Mucosa of stomach (tissue), 1 donor: ENCODE results near the gene OR52E5.

ENCODE experiments used
- H3K27me3 ChIP-seq: one replicate; pipeline ENCODE4 v1.7.0; 2013; ENCODE audit warnings: mild to moderate bottlenecking, low read length; ENCODE audit not compliant: control insufficient read depth, insufficient read depth
- H3K36me3 ChIP-seq: one replicate; pipeline ENCODE4 v1.7.0; 2013; ENCODE audit warnings: low read length; ENCODE audit not compliant: control insufficient read depth, insufficient read depth
- H3K4me1 ChIP-seq: one replicate; pipeline ENCODE4 v1.7.0; 2013; ENCODE audit warnings: mild to moderate bottlenecking, low read length; ENCODE audit not compliant: control insufficient read depth, insufficient read depth
- H3K4me3 ChIP-seq: one replicate; pipeline ENCODE4 v1.7.0; 2013; ENCODE audit warnings: low read length
- H3K9ac ChIP-seq: one replicate; pipeline ENCODE4 v1.7.0; 2013; ENCODE audit warnings: mild to moderate bottlenecking, low read length, moderate library complexity
- H3K9me3 ChIP-seq: one replicate; pipeline ENCODE4 v1.7.0; 2013; ENCODE audit warnings: mild to moderate bottlenecking, low read length, moderate library complexity; ENCODE audit not compliant: control insufficient read depth
- donor health status: Pancreatic carcinoma.

OR52E5 gene

GRCh38 chr11:5910540-5910939 lies 17.5 kb downstream of the OR52E5 start:
- Histone ChIP-seq H3K4me1 (no peaks in the 10 kb centered on the region), H3K9ac (no peak overlapping the region), H3K36me3 (no peaks in the 10 kb centered on the region), H3K4me3 (no peak overlapping the region), H3K27me3 (no peaks in the 10 kb centered on the region), H3K9me3 (no peaks in the 10 kb centered on the region)

GRCh38 chr11:5922749-5923426 lies 29.9 kb downstream of the OR52E5 start:
- no peaks in the 10 kb centered on the region for H3K4me1 ChIP-seq
- no peaks in the 10 kb centered on the region for H3K9me3 ChIP-seq
- no peak overlapping the region for H3K4me3 ChIP-seq
- H3K27me3 ChIP-seq = no peaks in the 10 kb centered on the region
- H3K9ac ChIP-seq = no peak overlapping the region
- no peaks in the 10 kb centered on the region for H3K36me3 ChIP-seq

GRCh38 chr11:5923427-5923776 lies 30.4 kb downstream of the OR52E5 start:
- Histone ChIP-seq H3K9me3 (no peaks in the 10 kb centered on the region), H3K4me3 (no peak overlapping the region), H3K9ac (no peak overlapping the region), H3K36me3 (no peaks in the 10 kb centered on the region), H3K27me3 (no peaks in the 10 kb centered on the region), H3K4me1 (no peaks in the 10 kb centered on the region)

- H3K27me3 ChIP-seq = no peaks in the 10 kb centered on the region
- H3K4me1 ChIP-seq = no peaks in the 10 kb centered on the region
- no peaks in the 10 kb centered on the region for H3K36me3 ChIP-seq
- no peaks in the 10 kb centered on the region for H3K9me3 ChIP-seq
- no peak overlapping the region for H3K9ac ChIP-seq
- H3K4me3 ChIP-seq = no peak overlapping the region
These were observed 30.8 kb downstream of the OR52E5 start for GRCh38 chr11:5923794-5924193.

GRCh38 chr11:5928271-5928670 lies 35.3 kb downstream of the OR52E5 start:
- Histone ChIP-seq H3K4me1 (no peaks in the 10 kb centered on the region), H3K4me3 (no peak overlapping the region), H3K9ac (no peak overlapping the region), H3K36me3 (no peaks in the 10 kb centered on the region), H3K9me3 (no peaks in the 10 kb centered on the region), H3K27me3 (no peaks in the 10 kb centered on the region)

GRCh38 chr11:5928811-5929210 lies 35.8 kb downstream of the OR52E5 start:
- no peaks in the 10 kb centered on the region for H3K4me1 ChIP-seq
- H3K9ac ChIP-seq = no peak overlapping the region
- H3K9me3 ChIP-seq = no peaks in the 10 kb centered on the region
- no peaks in the 10 kb centered on the region for H3K36me3 ChIP-seq
- no peaks in the 10 kb centered on the region for H3K27me3 ChIP-seq
- H3K4me3 ChIP-seq = no peak overlapping the region

GRCh38 chr11:5929571-5930368 lies 36.8 kb downstream of the OR52E5 start:
- Histone ChIP-seq H3K27me3 (no peaks in the 10 kb centered on the region), H3K9ac (no peak overlapping the region), H3K4me3 (no peak overlapping the region), H3K36me3 (no peaks in the 10 kb centered on the region), H3K4me1 (no peaks in the 10 kb centered on the region), H3K9me3 (no peaks in the 10 kb centered on the region)

- H3K27me3 ChIP-seq = no peaks in the 10 kb centered on the region
- H3K4me1 ChIP-seq = no peaks in the 10 kb centered on the region
- no peak overlapping the region for H3K4me3 ChIP-seq
- no peaks in the 10 kb centered on the region for H3K9me3 ChIP-seq
- no peaks in the 10 kb centered on the region for H3K36me3 ChIP-seq
- no peak overlapping the region for H3K9ac ChIP-seq
These were observed 37.6 kb downstream of the OR52E5 start for GRCh38 chr11:5930614-5931013.

- H3K4me3 ChIP-seq = no peak overlapping the region
- no peak overlapping the region for H3K9ac ChIP-seq
- no peaks in the 10 kb centered on the region for H3K4me1 ChIP-seq
- no peaks in the 10 kb centered on the region for H3K9me3 ChIP-seq
- no peaks in the 10 kb centered on the region for H3K36me3 ChIP-seq
- no peaks in the 10 kb centered on the region for H3K27me3 ChIP-seq
These were observed 38.1 kb downstream of the OR52E5 start for GRCh38 chr11:5931061-5931460.

- Histone ChIP-seq H3K9ac (no peak overlapping the region), H3K4me3 (no peak overlapping the region), H3K4me1 (no peaks in the 10 kb centered on the region), H3K9me3 (no peaks in the 10 kb centered on the region), H3K36me3 (no peaks in the 10 kb centered on the region), H3K27me3 (no peaks in the 10 kb centered on the region)
These were observed 39.7 kb downstream of the OR52E5 start for GRCh38 chr11:5932671-5933070.

- Histone ChIP-seq H3K4me1 (no peaks in the 10 kb centered on the region), H3K9me3 (no peaks in the 10 kb centered on the region), H3K9ac (no peak overlapping the region), H3K36me3 (no peaks in the 10 kb centered on the region), H3K27me3 (no peaks in the 10 kb centered on the region), H3K4me3 (no peak overlapping the region)
These were observed 40.1 kb downstream of the OR52E5 start for GRCh38 chr11:5933116-5933515.

GRCh38 chr11:5937868-5938602 lies 45.0 kb downstream of the OR52E5 start:
- H3K9me3 ChIP-seq = no peaks in the 10 kb centered on the region

More at GRCh38 chr11:5937868-5938602, 45.0 kb downstream of the OR52E5 start:
- Histone ChIP-seq H3K4me1 (no peaks in the 10 kb centered on the region), H3K9ac (no peak overlapping the region), H3K36me3 (no peaks in the 10 kb centered on the region), H3K4me3 (no peak overlapping the region), H3K27me3 (no peaks in the 10 kb centered on the region)
